Pancreas (tissue), 10 donors: ENCODE data around the gene RAB7B. TPM values are rescaled to one million over a fixed set of nuclear protein-coding genes. Genes with fewer than 3 reads are reported as not detected.
A peak's percentile ranks its signal among the peaks of the same experiment; 100 is the strongest.

Experiments
- ATAC-seq, 4 donors: fragments of 200-7000 bp; cut with Tn5 transposase; one replicate each; pipeline versions ENCODE4 v1.8.0 to v1.9.1; 2020; ENCODE audit warnings: mild to moderate bottlenecking in 4 of 4, moderate library complexity in 4 of 4
- DNase-seq, 6 donors: peaks; one replicate each; pipeline ENCODE4 v3.0.0-alpha.2; 2020
- FAIRE-seq: peaks from 2 replicates; lab custom pipeline; 2012; peaks lifted over from hg19 to GRCh38; lab: Jason Lieb, UNC
- H3K27ac ChIP-seq, 4 donors: fragments of 200-600 bp; sonication (generic); 1 replicate in 3 of 4; 2 replicates in 1 of 4; pipeline versions ENCODE4 v1.5.0 to v1.8.0; 2020
- H3K27me3 ChIP-seq, 4 donors: fragments of 200-600 bp; one replicate each; pipeline ENCODE4 v1.8.0; 2021
- H3K36me3 ChIP-seq, 3 donors: fragments of 200-600 bp; sonication (generic) in 1 of 3; one replicate each; pipeline versions ENCODE4 v1.5.0 to v1.8.0; 2020 to 2021
- H3K4me1 ChIP-seq, 3 donors: fragments of 200-600 bp; one replicate each; pipeline ENCODE4 v1.8.0; 2021
- H3K4me3 ChIP-seq, 4 donors: fragments of 200-600 bp; sonication (generic) in 2 of 4; one replicate each; pipeline versions ENCODE4 v1.5.0 to v1.8.0; 2020 to 2021
- H3K9me3 ChIP-seq, 4 donors: fragments of 200-600 bp; one replicate each; pipeline ENCODE4 v1.8.0; 2021
- CTCF ChIP-seq, 4 donors: fragments of 200-600 bp; sonication (generic) in 3 of 4; IDR thresholded peaks; one replicate each; pipeline versions ENCODE4 v1.5.0 to v1.8.0; 2021; ENCODE audit warnings: antibody characterized with exemption in 4 of 4
- WGBS, 2 donors: extraction: QIAGEN DNeasy Blood & Tissue Kit; methylation state at CpG; one replicate each; pipeline ENCODE4 v1.1.7; 2013; 5-methylcytosine and 5-hydroxymethylcytosine counted together
- intact Hi-C, 3 donors: fragments of 100-400 bp; cut with DNase I; formaldehyde crosslinking; loops; one replicate each; pipeline versions ENCODE4 v1.11.1 to v1.14.2; 2022
- polyA plus RNA-seq, 2 donors: library from polyadenylated mRNA; stranded (reverse); fragments of 200-250 nt; gene quantifications; one replicate each; pipeline ENCODE4 v1.2.3, GENCODE V29; 2013
- total RNA-seq, 6 donors: library from RNA; stranded (reverse); fragmentation: NEBNext Ultra II Directional in 4 of 6; extraction: Animal tissue kit (Norgen Biotek cat#: 25700) in 4 of 6; gene quantifications; one replicate each; pipeline versions ENCODE4 v1.2.1 to v1.2.4, GENCODE V29; 2021 to 2023
- donor health status: healthy with polysubstance abuse.
- donor health status: DM: no; HTN: no; CAD: no; lungs with moderate emphysema.
- donor health status: DM: no; HTN: no; CAD: no.
- donor health status: control.
- donor health status: control.
- donor health status: Bipolar disorder and iron deficiency.
- donor health status: DM: yes; HTN: yes; CAD: no.
- donor health status: DM: no; HTN: no; CAD: no.
- donor health status: DM: no; HTN: no; CAD: no.
- donor health status: DM: yes; HTN: yes; CAD: no.

The RAB7B gene
- total and polyA plus RNA-seq, 8 donors: 0.24 to 4.0 (median 0.59) TPM

DNA sequence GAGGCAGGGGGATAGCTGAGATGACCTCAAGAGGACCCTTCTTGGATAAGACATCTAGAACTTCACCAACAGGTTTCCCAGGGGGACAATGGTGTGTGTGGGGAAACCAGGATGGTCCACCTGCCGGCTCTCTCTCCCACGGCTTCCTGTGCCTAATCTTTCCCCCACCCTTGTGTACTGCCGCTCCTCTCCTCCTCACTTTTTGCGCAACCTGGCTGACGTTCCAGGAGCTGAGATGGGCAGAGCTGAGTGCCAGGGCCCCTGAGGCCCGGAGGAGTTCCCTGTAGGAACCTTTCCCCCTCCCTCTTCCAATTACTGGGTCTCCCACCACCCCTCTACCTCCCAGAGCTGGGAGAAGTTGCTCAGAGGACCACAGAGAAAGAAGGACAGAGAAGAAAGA is 66.9 kb downstream of the RAB7B start:
- H3K4me1 ChIP-seq: peaks cover 0 to 15% (median 5%) of the 10 kb centered on the region in 3 donors
- DNase-seq (no peak), FAIRE-seq (no peak), ATAC-seq (no peak)
- intact Hi-C loops: no loop called here
- no peaks in the 10 kb centered on the region for H3K9me3 ChIP-seq
- no peak overlapping the region for H3K4me3 ChIP-seq
- no peak for TF ChIP-seq CTCF (IDR thresholded peaks at IDR 0.05)
- no peaks in the 10 kb centered on the region for H3K36me3 ChIP-seq
- 78% methylated on average over 6 of the region's 6 CpGs for WGBS, 2 donors
- peak overlapping the region in 2 of 4 donors; percentile 10 to 39 for H3K27ac ChIP-seq
- no peaks in the 10 kb centered on the region for H3K27me3 ChIP-seq

- 84 to 92% methylated on average over 8 of the region's 8 CpGs for WGBS, 2 donors
- TF ChIP-seq CTCF (IDR thresholded peaks at IDR 0.05): no peak
- Histone ChIP-seq H3K9me3 (no peaks in the 10 kb centered on the region), H3K27ac (peak overlapping the region in 1 of 4 donors; percentile 39), H3K36me3 (no peaks in the 10 kb centered on the region), H3K4me1 (peaks cover 0 to 12% (median 5%) of the 10 kb centered on the region in 3 donors), H3K27me3 (no peaks in the 10 kb centered on the region), H3K4me3 (no peak overlapping the region)
- no peak for DNase-seq
- intact Hi-C loops: no loop called here
- FAIRE-seq: no peak
- ATAC-seq: no peak
These were observed 67.3 kb downstream of the RAB7B start for GRCh38 chr1:205935869-205936268.

DNA sequence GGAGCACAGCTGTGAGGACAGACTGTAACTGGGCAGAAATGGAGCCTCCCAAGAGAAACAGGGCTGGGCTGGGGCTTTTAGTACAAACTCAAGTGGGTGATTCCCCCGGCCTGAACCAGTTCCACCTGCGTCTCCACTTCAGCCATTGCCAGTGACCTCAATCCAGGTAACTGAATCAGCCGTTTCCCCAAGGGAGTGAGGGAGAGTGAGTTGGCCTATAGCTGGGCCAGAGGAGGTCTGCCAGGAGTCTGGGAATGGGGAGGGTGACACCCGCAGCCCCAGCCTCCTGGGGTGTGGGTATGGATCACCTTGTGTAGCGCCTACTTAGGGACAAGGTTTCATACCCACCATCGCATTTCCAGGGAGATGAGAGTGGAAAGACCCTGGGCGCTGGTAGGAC is 68.4 kb downstream of the RAB7B start:
- Histone ChIP-seq H3K4me3 (no peak overlapping the region), H3K27me3 (no peaks in the 10 kb centered on the region), H3K9me3 (no peaks in the 10 kb centered on the region), H3K27ac (peak overlapping the region in 2 of 4 donors; percentile 75 to 89), H3K4me1 (peaks cover 0 to 2% (median 0%) of the 10 kb centered on the region in 3 donors), H3K36me3 (no peaks in the 10 kb centered on the region)
- ATAC-seq: peak in 3 of 4 donors; percentile 25 to 37 (median 26)
- TF ChIP-seq CTCF (IDR thresholded peaks at IDR 0.05): no peak
- no peak for FAIRE-seq
- WGBS, 2 donors: 74 to 81% methylated on average over 7 of the region's 7 CpGs
- DNase-seq: no peak
- intact Hi-C loops: no loop called here

DNA sequence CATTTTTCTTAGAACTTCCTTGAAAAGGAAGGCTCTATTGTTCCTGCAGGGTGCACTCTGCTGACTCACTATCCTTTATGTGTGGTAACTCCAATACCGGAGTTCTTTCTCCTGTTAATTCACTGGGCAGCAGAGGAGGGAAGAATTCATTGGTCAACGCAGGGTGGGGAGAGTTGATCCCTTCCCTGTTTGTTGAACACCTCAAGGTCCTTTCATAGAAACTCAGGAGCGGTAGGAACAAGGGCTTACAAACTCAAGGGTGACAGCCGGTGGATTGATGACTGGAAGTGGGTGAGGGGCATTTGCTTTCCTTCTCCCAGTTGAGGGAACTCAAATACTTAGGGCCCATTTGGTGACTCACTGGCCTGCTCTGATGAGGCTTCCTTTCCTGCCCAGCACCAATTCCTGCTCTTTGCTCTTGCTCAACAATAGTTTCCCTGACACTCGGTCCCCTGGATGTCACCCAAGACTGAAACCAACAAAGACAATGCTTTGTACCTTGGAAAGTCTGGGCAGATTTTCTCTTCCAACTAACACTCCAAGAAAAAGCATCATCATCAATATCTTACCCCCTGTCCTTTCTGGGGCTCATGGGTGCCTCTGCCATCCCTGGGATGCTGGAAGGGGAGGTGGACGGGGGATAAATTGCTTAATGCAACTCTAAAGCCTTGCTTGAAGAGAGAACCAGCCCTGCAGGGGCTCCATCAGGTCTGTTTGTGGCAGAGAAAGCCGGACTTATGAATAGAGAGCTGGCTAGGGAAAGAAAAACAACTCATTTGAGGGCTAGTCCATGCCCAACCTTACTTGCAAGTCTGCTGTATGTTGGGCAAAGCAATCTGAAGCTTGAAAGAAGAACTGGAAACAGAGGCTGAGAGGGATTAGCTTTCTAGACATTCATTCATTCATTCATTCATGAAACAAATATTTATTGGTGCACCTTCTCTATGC is 69.2 kb downstream of the RAB7B start:
- ATAC-seq: peak; percentile 36 to 82 (median 70)
- Histone ChIP-seq H3K4me1 (no peaks in the 10 kb centered on the region), H3K4me3 (no peak overlapping the region), H3K27me3 (no peaks in the 10 kb centered on the region), H3K36me3 (no peaks in the 10 kb centered on the region), H3K27ac (peak overlapping the region in 3 of 4 donors; percentile 42 to 89 (median 75)), H3K9me3 (no peaks in the 10 kb centered on the region)
- DNase-seq: peak in 2 of 6 donors; percentile 44 to 56
- no peak for TF ChIP-seq CTCF (IDR thresholded peaks at IDR 0.05)
- 58 to 64% methylated on average over 7 of the region's 7 CpGs for WGBS, 2 donors
- FAIRE-seq: no peak
- intact Hi-C loops: no loop called here

- H3K27ac ChIP-seq: peak overlapping the region in 2 of 4 donors; percentile 75 to 89
- 77 to 88% methylated on average over 6 of the region's 6 CpGs for WGBS, 2 donors
These were observed 70.4 kb downstream of the RAB7B start for GRCh38 chr1:205932776-205933175.

More at GRCh38 chr1:205932776-205933175, 70.4 kb downstream of the RAB7B start:
- Histone ChIP-seq H3K4me3 (no peak overlapping the region), H3K36me3 (no peaks in the 10 kb centered on the region), H3K27me3 (no peaks in the 10 kb centered on the region), H3K4me1 (no peaks in the 10 kb centered on the region), H3K9me3 (no peaks in the 10 kb centered on the region)
- TF ChIP-seq CTCF (IDR thresholded peaks at IDR 0.05): no peak
- ATAC-seq (no peak), DNase-seq (no peak), FAIRE-seq (no peak)
- intact Hi-C loops: no loop called here
